ENCODE results near the gene DYRK1A.

The DYRK1A gene

GRCh38 chr21:37365517-37366481 is 774 bp upstream of the DYRK1A start:
- DNase-seq (ENCODE audit: low spot score), result peak; percentile 61

GRCh38 chr21:37367336-37367702 is 746 bp downstream of the DYRK1A start:
- DNase-seq (ENCODE audit: low spot score), result no peak

GRCh38 chr21:37367703-37368540 is 1.3 kb downstream of the DYRK1A start:
- DNase-seq (ENCODE audit: low spot score), result no peak

- no peak for DNase-seq (ENCODE audit: low spot score)
These were observed 2.1 kb downstream of the DYRK1A start for GRCh38 chr21:37368541-37369279.

GRCh38 chr21:37369307-37369854 is 2.8 kb downstream of the DYRK1A start:
- DNase-seq (ENCODE audit: low spot score), result no peak

- peak; percentile 30 for DNase-seq (ENCODE audit: low spot score)
These were observed 3.8 kb downstream of the DYRK1A start for GRCh38 chr21:37370152-37371040.

- no peak for DNase-seq (ENCODE audit: low spot score)
These were observed 4.4 kb downstream of the DYRK1A start for GRCh38 chr21:37371041-37371397.

GRCh38 chr21:37372127-37372731 is 5.7 kb downstream of the DYRK1A start:
- no peak for DNase-seq (ENCODE audit: low spot score)

- no peak for DNase-seq (ENCODE audit: low spot score)
These were observed 6.4 kb downstream of the DYRK1A start for GRCh38 chr21:37372951-37373350.

GRCh38 chr21:37373539-37373938 is 7.0 kb downstream of the DYRK1A start:
- DNase-seq (ENCODE audit: low spot score), result no peak

GRCh38 chr21:37374027-37374426 is 7.5 kb downstream of the DYRK1A start:
- DNase-seq (ENCODE audit: low spot score), result no peak

- no peak for DNase-seq (ENCODE audit: low spot score)
These were observed 9.4 kb downstream of the DYRK1A start for GRCh38 chr21:37375866-37376574.

- no peak for DNase-seq (ENCODE audit: low spot score)
These were observed 12.1 kb downstream of the DYRK1A start for GRCh38 chr21:37378700-37379139.

GRCh38 chr21:37380349-37381323 is 14.1 kb downstream of the DYRK1A start:
- no peak for DNase-seq (ENCODE audit: low spot score)

GRCh38 chr21:37381883-37382585 is 15.5 kb downstream of the DYRK1A start:
- DNase-seq (ENCODE audit: low spot score), result no peak

- DNase-seq (ENCODE audit: low spot score), result no peak
These were observed 16.5 kb downstream of the DYRK1A start for GRCh38 chr21:37383086-37383485.

GRCh38 chr21:37383784-37384311 is 17.3 kb downstream of the DYRK1A start:
- no peak for DNase-seq (ENCODE audit: low spot score)

- no peak for DNase-seq (ENCODE audit: low spot score)
These were observed 17.8 kb downstream of the DYRK1A start for GRCh38 chr21:37384416-37384815.
